CD4-positive, alpha-beta T cell treated with Interferon alpha-2 for 1 hour (primary cell): Measurements from ENCODE around the gene MYO19.
"Not testable (repeated sequence)": the region's sequence is repeated elsewhere in the genome, so short reads cannot be mapped to it uniquely, and the experiment has no call there.

Experiments used
- DNase-seq, 2 donors: peaks; one replicate each; pipeline ENCODE4 v3.0.0-alpha.2; 2020 to 2022

The MYO19 gene

GRCh38 chr17:36498560-36499300 is 35.9 kb downstream of the MYO19 start:
- DNase-seq, result no peak

GRCh38 chr17:36498155-36498554 is 36.5 kb downstream of the MYO19 start:
- no peak for DNase-seq

- no peak for DNase-seq
Measured at GRCh38 chr17:36496018-36496789, 38.5 kb downstream of the MYO19 start.

- DNase-seq, result no peak
Measured at GRCh38 chr17:36495076-36495578, 39.5 kb downstream of the MYO19 start.

GRCh38 chr17:36494674-36495073 is 40.0 kb downstream of the MYO19 start:
- DNase-seq, result no peak

DNA sequence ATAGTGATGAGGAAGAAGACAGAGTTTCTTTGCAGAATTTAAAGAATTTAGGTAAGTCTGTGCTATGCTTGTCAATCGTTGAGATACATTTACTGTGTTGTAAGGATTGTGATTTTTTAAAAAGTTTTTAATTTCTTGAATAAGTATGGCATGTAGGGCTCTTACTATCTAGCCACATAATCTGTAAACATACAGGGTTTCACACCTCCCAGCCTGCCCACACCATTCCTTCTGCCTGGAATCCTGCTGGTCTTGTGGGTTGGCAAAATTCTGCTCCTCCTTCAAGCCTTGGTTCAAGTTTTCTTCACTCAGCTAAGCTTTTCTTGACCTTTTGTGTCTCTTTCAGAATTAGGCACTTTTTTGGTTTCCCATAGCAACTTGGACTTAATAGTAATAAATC is 40.7 kb downstream of the MYO19 start:
- DNase-seq, result no peak

- peak; percentile 89 to 92 for DNase-seq
Measured at GRCh38 chr17:36486204-36487194, 48.2 kb downstream of the MYO19 start, which contains the start of gene ZNHIT3. Gene ZNHIT3, plus strand, starts transcription at chr17:36486681. Its CDS starts 19 bp downstream, at chr17:36486700.

DNA sequence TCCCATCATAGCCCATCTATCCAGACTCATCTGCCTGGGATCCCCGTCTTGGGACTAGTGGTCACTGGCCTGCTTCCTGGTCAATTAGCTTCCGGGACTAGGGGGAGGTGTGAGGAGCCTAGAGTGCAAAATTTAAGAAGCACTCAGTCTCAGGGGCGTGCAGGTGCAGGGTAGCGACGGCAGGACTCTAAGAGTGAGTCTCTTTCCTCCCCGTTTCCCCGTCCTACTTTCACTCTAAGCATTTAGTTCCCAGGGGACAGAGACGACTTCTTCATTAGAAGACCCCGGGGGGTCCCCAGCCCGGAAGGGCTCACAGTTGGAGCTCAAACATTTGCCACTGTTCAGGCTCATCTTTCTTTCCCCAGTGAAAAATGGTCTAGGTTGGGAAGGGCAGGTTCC is 48.9 kb downstream of the MYO19 start:
- no peak for DNase-seq

- DNase-seq, result no peak
Measured at GRCh38 chr17:36485027-36485426, 49.6 kb downstream of the MYO19 start.

GRCh38 chr17:36484021-36484420 is 50.6 kb downstream of the MYO19 start:
- not testable (repeated sequence) for DNase-seq

GRCh38 chr17:36482611-36483504 is 51.8 kb downstream of the MYO19 start:
- DNase-seq, result peak; percentile 76 to 83

DNA sequence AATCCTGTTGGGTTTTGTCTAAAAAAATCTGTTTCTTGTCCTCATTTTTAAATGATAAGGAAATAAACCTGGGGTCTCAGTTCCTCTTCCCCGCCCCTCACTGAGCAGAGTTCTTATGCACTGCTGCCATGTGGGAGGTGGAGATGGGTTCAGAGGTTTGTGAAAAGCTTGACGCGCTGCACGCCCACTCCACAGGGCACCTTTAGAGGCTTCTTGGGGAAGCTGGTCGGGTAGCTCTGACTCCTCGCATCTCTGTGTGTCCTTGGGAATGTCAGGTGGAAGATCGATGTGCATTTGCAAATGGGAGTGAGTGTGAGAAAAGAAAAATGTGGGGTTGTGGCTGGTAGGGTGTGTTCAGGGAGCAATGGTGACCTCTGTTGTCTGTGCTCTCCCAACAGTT is 52.8 kb downstream of the MYO19 start:
- DNase-seq, result no peak

GRCh38 chr17:36475346-36475970 is 59.2 kb downstream of the MYO19 start:
- no peak for DNase-seq

GRCh38 chr17:36474571-36474970 is 60.1 kb downstream of the MYO19 start:
- no peak for DNase-seq

- DNase-seq, result no peak
Measured at GRCh38 chr17:36470499-36470898, 64.2 kb downstream of the MYO19 start.

DNA sequence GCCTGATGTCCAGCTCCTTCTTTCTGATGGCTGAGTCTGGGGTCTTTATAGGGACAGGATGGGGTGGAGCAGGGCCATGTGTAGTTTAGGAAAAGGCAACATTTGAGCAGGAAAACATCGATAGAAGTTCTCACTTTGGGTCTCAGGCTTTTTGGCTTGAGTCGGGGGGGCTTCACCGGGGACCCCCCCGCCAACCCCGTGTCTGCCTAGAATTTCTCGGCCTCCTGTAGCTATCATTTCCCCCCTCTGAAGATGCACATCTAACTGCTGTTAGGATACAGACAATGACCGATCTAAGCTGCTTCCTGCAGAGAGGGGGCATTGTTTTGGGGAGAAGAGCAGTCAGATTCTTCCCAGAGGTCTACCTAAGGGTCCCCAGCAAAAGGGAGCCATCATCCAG is 64.9 kb downstream of the MYO19 start:
- no peak for DNase-seq

GRCh38 chr17:36468903-36469635 is 65.6 kb downstream of the MYO19 start:
- DNase-seq, result no peak

DNA sequence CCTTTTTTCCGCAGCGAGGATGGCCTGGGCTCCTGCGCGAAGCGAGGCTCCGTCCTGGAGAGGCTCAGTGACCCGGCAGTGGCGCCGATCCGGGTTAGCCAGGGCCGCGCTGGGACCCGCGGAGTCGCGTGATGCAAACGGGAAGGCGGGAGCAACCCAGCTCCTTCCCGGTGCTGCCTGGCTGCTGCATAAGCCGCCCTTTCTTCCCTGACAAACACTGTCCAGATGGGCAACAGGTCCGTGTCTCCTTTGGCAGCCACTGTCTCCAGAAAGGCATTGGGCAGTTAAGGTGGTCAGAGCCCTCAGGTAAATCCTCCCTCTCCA is 69.9 kb downstream of the MYO19 start:
- no peak for DNase-seq

GRCh38 chr17:36463916-36464764 is 70.5 kb downstream of the MYO19 start:
- peak; percentile 23 to 31 for DNase-seq
